Ascending aorta (tissue), 2 donors: ENCODE results near the gene AASS. TPM values are rescaled to one million over a fixed set of nuclear protein-coding genes. Genes with fewer than 3 reads are reported as not detected.
A peak's percentile ranks its signal among the peaks of the same experiment; 100 is the strongest.

Source experiments
- DNase-seq, 2 donors: peaks; one replicate each; pipeline ENCODE4 v3.0.0-alpha.2; 2019; ENCODE audit warnings: low spot score in 2 of 2
- H3K27ac ChIP-seq, 2 donors: fragments of 200-600 bp; sonication (generic); one replicate each; pipeline ENCODE4 v1.5.1; 2016 to 2017; ENCODE audit warnings: mild to moderate bottlenecking in 1 of 2
- H3K27me3 ChIP-seq: fragments of 200-600 bp; sonication (generic); one replicate; pipeline ENCODE4 v1.5.1; 2017
- H3K36me3 ChIP-seq, 2 donors: fragments of 200-600 bp; sonication (generic); one replicate each; pipeline ENCODE4 v1.5.1; 2016
- H3K4me1 ChIP-seq, 2 donors: fragments of 200-600 bp; sonication (generic); one replicate each; pipeline ENCODE4 v1.5.1; 2016 to 2017; ENCODE audit warnings: mild to moderate bottlenecking in 1 of 2
- H3K4me3 ChIP-seq, 2 donors: fragments of 200-600 bp; sonication (generic); one replicate each; pipeline ENCODE4 v1.5.1; 2016 to 2017; ENCODE audit warnings: mild to moderate bottlenecking in 1 of 2
- H3K9me3 ChIP-seq, 2 donors: fragments of 200-600 bp; sonication (generic); one replicate each; pipeline ENCODE4 v1.5.1; 2016
- intact Hi-C: fragments of 100-400 bp; cut with DNase I; formaldehyde crosslinking; loops from one replicate; pipeline ENCODE4 v1.15.1; 2023
- total RNA-seq: library from RNA; depleted of rRNA; stranded (reverse); fragments of >200 nt; gene quantifications from one replicate; pipeline ENCODE4 v1.1.0, GENCODE V29; 2016
- TF ChIP-seq, protein P1 (sequence below), 3 experiments: fragments of 200-600 bp in 2 of 3; fragments of 450-650 bp in 1 of 3; sonication (generic) in 2 of 3; IDR thresholded peaks; one replicate each; pipeline ENCODE4 v1.5.1; 2016 to 2019; ENCODE audit warnings: antibody characterized with exemption in 3 of 3, mild to moderate bottlenecking in 1 of 3, moderate library complexity in 1 of 3

The AASS gene
- total RNA-seq, 1 donor from 2014 or later = 34.3 TPM

DNA sequence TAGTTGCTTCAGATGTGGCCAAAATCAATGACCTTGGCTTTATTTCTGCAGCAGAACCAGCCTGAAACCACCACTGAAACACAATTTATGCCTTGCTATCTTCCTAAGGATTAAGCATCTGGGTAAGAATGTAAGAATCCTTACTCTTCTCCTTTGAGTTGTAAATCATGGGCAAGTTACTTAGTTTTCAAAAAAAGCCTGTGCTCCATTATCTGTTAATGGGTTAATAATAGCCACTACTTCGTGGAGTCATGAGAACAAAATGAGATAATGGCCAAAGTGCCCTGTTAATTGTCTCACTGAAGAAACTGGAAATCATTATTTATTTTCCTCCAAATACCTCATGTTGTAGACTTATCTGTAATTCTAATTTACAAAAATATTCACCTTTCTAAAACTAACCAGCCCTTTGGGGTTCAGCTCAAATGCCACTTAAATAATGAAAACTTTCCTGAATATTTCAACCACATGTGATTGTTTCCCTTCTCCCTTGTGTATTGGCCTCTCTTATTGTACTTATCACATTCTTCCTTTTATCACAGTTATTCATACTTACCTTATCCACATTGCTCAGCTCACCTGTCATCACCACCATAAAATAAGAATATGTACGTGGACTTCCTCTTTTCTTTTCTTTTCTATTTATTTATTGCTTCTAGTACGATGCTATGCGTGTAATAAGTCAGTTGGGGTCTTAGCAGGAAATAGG is 2.0 kb upstream of the AASS start:
- H3K27me3 ChIP-seq = no peaks in the 10 kb centered on the region
- H3K4me3 ChIP-seq = no peak overlapping the region
- peaks cover 0 to 12% of the 10 kb centered on the region in 2 donors for H3K4me1 ChIP-seq
- no peaks in the 10 kb centered on the region for H3K36me3 ChIP-seq
- no peaks in the 10 kb centered on the region for H3K9me3 ChIP-seq
- no peak for DNase-seq
- intact Hi-C loops = loop anchor here (2.0 to 10.0 kb wide), 5 partner anchors 21 to 1389 kb away; partner anchors contain the start of genes CADPS2, ING3 and IQUB
- TF ChIP-seq, protein P1, sequence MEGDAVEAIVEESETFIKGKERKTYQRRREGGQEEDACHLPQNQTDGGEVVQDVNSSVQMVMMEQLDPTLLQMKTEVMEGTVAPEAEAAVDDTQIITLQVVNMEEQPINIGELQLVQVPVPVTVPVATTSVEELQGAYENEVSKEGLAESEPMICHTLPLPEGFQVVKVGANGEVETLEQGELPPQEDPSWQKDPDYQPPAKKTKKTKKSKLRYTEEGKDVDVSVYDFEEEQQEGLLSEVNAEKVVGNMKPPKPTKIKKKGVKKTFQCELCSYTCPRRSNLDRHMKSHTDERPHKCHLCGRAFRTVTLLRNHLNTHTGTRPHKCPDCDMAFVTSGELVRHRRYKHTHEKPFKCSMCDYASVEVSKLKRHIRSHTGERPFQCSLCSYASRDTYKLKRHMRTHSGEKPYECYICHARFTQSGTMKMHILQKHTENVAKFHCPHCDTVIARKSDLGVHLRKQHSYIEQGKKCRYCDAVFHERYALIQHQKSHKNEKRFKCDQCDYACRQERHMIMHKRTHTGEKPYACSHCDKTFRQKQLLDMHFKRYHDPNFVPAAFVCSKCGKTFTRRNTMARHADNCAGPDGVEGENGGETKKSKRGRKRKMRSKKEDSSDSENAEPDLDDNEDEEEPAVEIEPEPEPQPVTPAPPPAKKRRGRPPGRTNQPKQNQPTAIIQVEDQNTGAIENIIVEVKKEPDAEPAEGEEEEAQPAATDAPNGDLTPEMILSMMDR (IDR thresholded peaks at IDR 0.05) = no peak
- H3K27ac ChIP-seq = no peak overlapping the region

DNA sequence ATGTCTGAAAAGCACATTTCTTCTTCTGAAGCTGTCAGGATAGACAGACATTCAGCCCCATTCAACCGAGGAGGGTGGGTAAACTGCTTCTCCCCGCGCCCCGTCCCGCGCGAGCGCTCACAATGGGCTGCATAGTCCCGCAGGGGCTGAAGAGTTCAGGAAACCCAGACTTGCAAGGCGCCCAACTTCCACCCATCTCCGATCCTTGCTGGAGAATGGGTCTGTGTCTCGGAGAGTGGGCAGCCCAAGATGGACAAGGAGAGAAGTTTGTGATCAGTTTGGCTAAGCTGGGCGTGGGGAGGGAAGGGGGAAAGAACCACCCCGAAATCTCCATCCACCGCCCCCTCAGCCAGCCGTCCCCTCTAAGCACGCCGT is 686 bp downstream of the AASS start:
- Histone ChIP-seq H3K4me1 (peaks cover 0 to 17% of the 10 kb centered on the region in 2 donors), H3K4me3 (peak overlapping the region; percentile 67 to 92), H3K36me3 (no peaks in the 10 kb centered on the region), H3K9me3 (no peaks in the 10 kb centered on the region), H3K27ac (peak overlapping the region; percentile 99), H3K27me3 (no peaks in the 10 kb centered on the region)
- TF ChIP-seq, protein P1 (IDR thresholded peaks at IDR 0.05) = no peak
- intact Hi-C loops = loop anchor here (5.0 to 10.0 kb wide), 5 partner anchors 289 to 1391 kb away; partner anchors contain the start of genes CADPS2, FAM3C, ING3 and IQUB
- peak in 1 of 2 donors; percentile 67 for DNase-seq

DNA sequence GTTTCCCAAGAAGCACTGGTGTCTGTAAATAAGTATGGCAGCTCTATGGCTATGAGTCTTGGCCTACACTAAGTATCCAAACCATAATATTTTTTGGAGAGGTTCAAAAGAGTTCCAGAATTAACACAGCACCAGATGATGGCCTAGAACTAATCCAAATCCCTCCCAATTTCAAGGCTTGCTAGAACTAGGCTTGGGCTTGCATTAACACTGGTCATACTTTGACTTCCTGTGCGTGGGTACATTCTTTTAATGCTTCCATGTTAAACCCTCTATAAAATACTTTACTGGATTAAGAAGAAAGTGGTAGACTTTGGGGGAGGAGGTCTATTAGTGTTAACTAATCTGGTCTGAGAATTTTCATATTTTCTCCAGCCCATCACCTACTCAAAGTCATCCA is 3.1 kb downstream of the AASS start:
- no peak for DNase-seq
- Histone ChIP-seq H3K36me3 (no peaks in the 10 kb centered on the region), H3K4me3 (no peak overlapping the region), H3K9me3 (no peaks in the 10 kb centered on the region), H3K27me3 (no peaks in the 10 kb centered on the region), H3K4me1 (peaks cover 0 to 29% of the 10 kb centered on the region in 2 donors), H3K27ac (no peak overlapping the region)
- TF ChIP-seq, protein P1 (IDR thresholded peaks at IDR 0.05) = no peak
- intact Hi-C loops = loop anchor here (5.0 to 10.0 kb wide), 5 partner anchors 286 to 1394 kb away; partner anchors contain the start of genes CADPS2, FAM3C, ING3 and IQUB

DNA sequence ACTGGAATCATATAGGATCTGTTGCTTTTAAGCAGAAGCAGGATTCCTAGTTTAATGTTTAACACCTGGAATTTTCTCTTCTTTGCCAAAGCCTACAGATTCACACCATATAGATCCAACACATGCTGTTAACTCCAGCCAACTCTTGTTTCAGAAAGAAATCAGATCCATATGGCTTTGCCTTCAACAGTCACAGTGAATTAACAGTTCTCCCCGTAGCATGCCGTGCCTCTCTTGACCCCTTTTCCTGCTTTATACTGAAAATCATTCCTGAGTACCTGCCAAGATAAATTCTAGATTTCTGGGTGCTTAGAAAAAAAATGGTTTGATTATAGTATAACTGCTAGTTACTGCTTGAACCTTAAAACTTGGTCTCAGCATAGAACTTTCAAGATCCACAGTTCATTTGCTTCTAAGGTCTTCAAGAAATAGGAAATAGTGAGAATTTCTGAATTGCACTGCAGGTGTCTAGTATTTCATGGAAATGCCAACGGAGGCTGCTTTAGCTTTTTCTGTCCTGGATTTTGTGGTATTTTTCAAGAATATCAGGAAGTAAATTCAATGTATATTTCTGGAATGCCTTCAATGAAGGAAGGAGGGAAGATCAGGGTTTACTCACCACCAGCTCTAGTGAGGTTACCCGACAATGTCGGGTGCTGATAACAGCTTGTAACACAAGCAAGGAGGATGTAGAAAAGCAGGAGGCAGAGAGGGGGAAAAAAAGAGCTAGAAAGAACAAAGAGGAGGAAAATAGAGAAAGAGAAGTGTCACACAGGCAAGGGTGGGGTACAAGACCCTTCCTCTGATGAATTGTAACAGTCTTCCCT is 6.6 kb downstream of the AASS start:
- no peak for DNase-seq
- intact Hi-C loops = no loop called here
- H3K9me3 ChIP-seq = no peaks in the 10 kb centered on the region
- peak overlapping the region; percentile 48 to 57 for H3K4me3 ChIP-seq
- H3K27me3 ChIP-seq = no peaks in the 10 kb centered on the region
- H3K27ac ChIP-seq = no peak overlapping the region
- TF ChIP-seq, protein P1 (IDR thresholded peaks at IDR 0.05) = no peak
- peaks cover 0 to 4% of the 10 kb centered on the region in 2 donors for H3K36me3 ChIP-seq
- H3K4me1 ChIP-seq = peaks cover 0 to 24% of the 10 kb centered on the region in 2 donors

DNA sequence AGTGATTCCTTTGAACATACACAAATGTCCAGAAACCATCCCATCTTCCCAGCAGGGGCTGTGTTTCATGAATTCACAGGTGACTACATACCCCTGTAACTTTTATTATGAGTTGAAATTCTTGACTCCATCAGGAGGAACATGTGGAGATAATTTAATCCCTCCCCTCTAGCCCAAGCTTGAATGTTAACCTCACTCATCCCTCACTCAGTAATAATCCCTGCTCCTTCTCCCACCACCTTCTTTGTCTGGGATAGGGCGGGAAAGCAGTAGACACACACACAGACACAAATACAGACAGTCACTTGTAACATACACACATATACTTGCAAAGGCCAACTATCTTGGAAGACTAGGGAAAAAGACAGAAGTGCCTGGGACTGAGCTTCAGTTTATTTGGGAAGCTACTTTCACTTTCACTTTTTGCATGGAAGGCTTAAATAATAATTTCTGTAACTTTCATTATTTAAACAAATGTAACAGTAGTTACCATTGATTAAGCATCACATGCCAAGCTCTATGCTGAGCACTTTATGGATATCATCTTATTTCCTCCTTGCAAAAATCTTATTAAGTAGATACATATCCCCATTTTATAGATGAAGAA is 7.3 kb downstream of the AASS start:
- H3K4me3 ChIP-seq = peak overlapping the region; percentile 48 to 57
- no peaks in the 10 kb centered on the region for H3K9me3 ChIP-seq
- no peaks in the 10 kb centered on the region for H3K27me3 ChIP-seq
- peaks cover 0 to 17% of the 10 kb centered on the region in 2 donors for H3K4me1 ChIP-seq
- H3K27ac ChIP-seq = no peak overlapping the region
- TF ChIP-seq, protein P1 (IDR thresholded peaks at IDR 0.05) = no peak
- intact Hi-C loops = no loop called here
- H3K36me3 ChIP-seq = peaks cover 0 to 4% of the 10 kb centered on the region in 2 donors
- no peak for DNase-seq
